Ecto neural progenitor cell (in vitro differentiated cells): Measurements from ENCODE around the gene MFSD2A.
"Not testable (repeated sequence)": the region's sequence is repeated elsewhere in the genome, so short reads cannot be mapped to it uniquely, and the experiment has no call there.

ENCODE experiments used
- DNase-seq: peaks from one replicate; pipeline ENCODE4 v3.0.0-alpha.2; 2018; ENCODE audit warnings: low spot score

MFSD2A gene

DNA sequence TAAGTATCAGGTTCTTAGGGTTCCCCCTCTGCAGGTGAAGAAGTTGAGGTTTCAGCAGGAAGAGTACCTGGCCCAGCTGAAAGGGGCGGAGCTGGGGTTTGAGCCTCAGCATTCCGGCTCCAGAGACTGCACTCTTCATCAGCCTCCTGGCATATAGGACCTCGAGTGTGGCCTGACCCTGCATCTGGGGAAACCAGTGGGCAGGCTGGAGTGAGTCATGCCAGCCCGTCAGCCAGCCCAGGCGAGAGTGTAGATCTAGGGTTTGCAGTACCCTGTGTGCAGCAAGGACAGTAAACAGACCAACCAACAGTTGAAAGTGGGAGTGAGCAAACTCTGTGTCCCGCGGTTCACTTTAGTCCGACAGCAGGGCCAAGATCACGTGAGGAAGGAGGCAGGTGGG, 14.1 kb downstream of the MFSD2A start:
- no peak for DNase-seq

GRCh38 chr1:39969531-39970270, 14.8 kb downstream of the MFSD2A start:
- DNase-seq = no peak

- DNase-seq = no peak
Measured at GRCh38 chr1:39970274-39970673, 15.3 kb downstream of the MFSD2A start.

- no peak for DNase-seq
Measured at GRCh38 chr1:39971138-39971537, 16.2 kb downstream of the MFSD2A start.

DNA sequence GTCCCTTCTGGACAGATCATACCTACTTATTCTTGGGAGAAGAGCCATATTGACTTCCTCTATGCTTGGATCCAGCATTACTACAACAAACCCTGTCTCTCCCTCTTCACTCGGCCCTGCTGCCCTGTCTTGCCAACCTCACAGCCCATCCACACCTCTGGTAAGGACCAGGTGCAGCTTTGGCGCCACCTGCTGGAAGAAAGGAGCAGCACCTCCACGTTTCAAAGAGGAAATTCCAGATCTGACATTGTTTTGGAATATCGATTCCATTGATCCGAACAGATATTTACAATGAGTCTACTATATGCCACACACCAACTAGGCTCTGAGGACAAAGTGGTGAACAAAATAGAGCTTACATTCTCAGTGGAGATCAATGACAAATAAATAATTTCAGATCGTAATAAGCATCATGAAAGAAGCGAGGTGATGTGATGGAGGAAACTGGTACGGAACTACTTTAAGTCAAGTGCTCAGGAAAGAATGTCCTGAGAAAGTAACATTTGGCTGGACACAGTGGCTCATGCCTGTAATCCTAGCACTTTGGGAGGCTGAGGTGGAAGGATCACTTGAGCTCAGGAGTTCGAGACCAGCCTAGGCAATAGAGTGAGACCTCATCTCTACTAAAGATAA, 18.7 kb downstream of the MFSD2A start:
- peak; percentile 84 for DNase-seq

GRCh38 chr1:39976732-39977131, 21.8 kb downstream of the MFSD2A start:
- no peak for DNase-seq

DNA sequence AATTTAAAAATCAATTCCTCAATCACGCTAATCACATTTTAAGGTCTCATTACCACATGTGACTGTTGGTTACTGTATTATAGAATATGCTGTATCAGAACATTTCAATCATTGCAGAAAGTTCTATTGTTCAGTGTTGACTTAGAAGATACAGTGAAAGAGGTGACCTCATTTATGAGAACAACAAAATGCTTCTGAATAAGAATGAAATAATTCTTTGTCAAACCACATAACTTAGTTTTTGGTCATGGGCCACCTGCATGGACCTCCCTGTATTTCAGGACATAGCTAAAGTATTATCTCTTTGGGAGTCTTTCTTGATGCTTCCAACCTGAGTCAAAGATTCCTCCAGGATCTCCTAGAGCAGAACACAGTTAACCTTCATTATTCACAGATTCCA, 22.3 kb downstream of the MFSD2A start:
- no peak for DNase-seq

- DNase-seq = no peak
Measured at GRCh38 chr1:39979654-39980053, 24.7 kb downstream of the MFSD2A start.

GRCh38 chr1:39980555-39981313, 25.8 kb downstream of the MFSD2A start:
- no peak for DNase-seq

GRCh38 chr1:39981385-39981784, 26.4 kb downstream of the MFSD2A start:
- no peak for DNase-seq

DNA sequence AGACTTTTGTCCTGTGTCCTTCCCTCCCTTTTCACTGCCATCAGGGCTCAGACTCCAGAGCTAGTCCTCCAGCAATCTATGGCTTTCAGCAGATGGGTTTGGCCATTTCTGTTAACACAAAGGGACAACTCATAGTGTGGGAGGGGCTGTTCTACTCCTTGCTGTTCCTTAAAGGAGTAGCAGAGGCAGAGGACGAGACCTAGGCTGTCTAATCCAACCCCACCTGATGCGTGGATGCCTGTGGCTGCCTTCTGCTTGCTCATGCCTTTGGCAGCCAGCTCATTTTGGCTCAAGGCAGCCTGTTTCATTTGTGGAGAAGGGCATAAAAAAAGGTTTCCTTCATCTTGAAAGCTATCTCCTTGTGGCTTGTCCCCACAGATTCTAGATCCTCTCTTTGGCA, 27.0 kb downstream of the MFSD2A start:
- DNase-seq = no peak

- not testable (repeated sequence) for DNase-seq
Measured at GRCh38 chr1:39984480-39984879, 29.5 kb downstream of the MFSD2A start.

GRCh38 chr1:39984951-39985350, 30.0 kb downstream of the MFSD2A start:
- DNase-seq = no peak

DNA sequence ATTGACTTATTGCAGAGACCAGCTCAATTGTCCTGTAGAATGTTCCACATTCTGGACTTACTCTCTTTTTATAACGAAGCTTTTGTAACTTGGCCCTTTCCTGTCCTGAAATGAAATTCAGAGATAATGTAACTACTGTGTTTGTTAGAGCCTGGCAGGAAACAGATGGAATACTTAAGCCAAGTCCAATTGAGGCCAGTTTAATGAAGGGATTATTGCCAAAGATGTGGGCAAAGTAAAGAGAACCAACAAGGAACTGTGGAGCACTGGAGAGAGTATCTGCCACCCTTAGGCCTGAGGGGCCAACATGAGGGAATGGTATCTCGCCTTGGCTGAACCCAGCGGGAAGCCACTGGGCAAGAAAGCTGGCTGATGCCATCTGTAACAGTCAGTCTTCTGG, 32.9 kb downstream of the MFSD2A start:
- DNase-seq = no peak

- DNase-seq = no peak
Measured at GRCh38 chr1:39988618-39989343, 33.8 kb downstream of the MFSD2A start.

DNA sequence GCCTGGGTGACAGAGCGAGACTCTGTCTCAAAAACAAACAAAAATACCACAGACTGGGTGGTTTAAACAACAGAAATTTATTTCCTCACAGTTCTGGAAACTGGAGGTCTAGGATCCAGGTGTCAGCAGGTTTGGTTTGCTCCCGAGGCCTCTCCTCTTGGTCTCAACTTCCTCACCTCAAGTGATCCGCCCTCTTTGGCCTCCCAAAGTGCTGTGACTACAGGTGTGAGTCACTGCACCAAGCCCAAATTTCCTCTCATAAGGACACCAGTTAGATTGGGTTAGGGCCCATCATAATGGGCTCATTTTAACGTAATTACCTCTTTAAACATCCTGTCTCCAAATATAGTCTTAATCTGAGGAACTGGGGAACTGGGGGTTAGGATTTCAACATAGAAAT, 35.5 kb downstream of the MFSD2A start:
- no peak for DNase-seq

GRCh38 chr1:39992234-39992633, 37.3 kb downstream of the MFSD2A start:
- no peak for DNase-seq

- no peak for DNase-seq
Measured at GRCh38 chr1:39992888-39993287, 37.9 kb downstream of the MFSD2A start.

- DNase-seq = no peak
Measured at GRCh38 chr1:39995973-39996393, 41.0 kb downstream of the MFSD2A start.

GRCh38 chr1:39996396-39997004, 41.6 kb downstream of the MFSD2A start:
- no peak for DNase-seq

GRCh38 chr1:40001456-40001855, 46.5 kb downstream of the MFSD2A start:
- no peak for DNase-seq
